ENCODE measurements around the gene ASTN1. TPM values are rescaled to one million over a fixed set of nuclear protein-coding genes. Genes with fewer than 3 reads are reported as not detected.

The ASTN1 gene
- total RNA-seq, 1 experiment from 2014 or later = 0.42 TPM

- H3K36me3 ChIP-seq (ENCODE audit: control insufficient read depth in 1 of 2, insufficient read depth in 2 of 2, low read length in 2 of 2) = no peaks in the 10 kb centered on the region
- H3K27ac ChIP-seq (ENCODE audit: low read depth, low read length) = no peak overlapping the region
- no peak for TF ChIP-seq ZNF274 (IDR thresholded peaks at IDR 0.05; ENCODE audit: low read depth, low read length)
- TF ChIP-seq TCF7L2 (IDR thresholded peaks at IDR 0.05; ENCODE audit: borderline replicate concordance, extremely low read depth, insufficient read depth, insufficient read length) = no peak
- no peak for TF ChIP-seq JUND (IDR thresholded peaks at IDR 0.05)
- TF ChIP-seq, protein P1, sequence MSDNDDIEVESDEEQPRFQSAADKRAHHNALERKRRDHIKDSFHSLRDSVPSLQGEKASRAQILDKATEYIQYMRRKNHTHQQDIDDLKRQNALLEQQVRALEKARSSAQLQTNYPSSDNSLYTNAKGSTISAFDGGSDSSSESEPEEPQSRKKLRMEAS (IDR thresholded peaks at IDR 0.05) = no peak
- no peak for TF ChIP-seq SIN3A (IDR thresholded peaks at IDR 0.05; ENCODE audit: low read depth)
- no peak for TF ChIP-seq SRF (IDR thresholded peaks at IDR 0.05; ENCODE audit: low read depth)
- no peak for TF ChIP-seq YY1 (IDR thresholded peaks at IDR 0.05; ENCODE audit: extremely low read depth, insufficient replicate concordance, low read depth, low read length)
- TF ChIP-seq RAD21 (IDR thresholded peaks at IDR 0.05; ENCODE audit: low read depth) = no peak
- TF ChIP-seq EGR1 (IDR thresholded peaks at IDR 0.05; ENCODE audit: low read depth) = no peak
- no peak for TF ChIP-seq ELF1 (IDR thresholded peaks at IDR 0.05; ENCODE audit: borderline replicate concordance, low read depth)
- TF ChIP-seq, protein P2, sequence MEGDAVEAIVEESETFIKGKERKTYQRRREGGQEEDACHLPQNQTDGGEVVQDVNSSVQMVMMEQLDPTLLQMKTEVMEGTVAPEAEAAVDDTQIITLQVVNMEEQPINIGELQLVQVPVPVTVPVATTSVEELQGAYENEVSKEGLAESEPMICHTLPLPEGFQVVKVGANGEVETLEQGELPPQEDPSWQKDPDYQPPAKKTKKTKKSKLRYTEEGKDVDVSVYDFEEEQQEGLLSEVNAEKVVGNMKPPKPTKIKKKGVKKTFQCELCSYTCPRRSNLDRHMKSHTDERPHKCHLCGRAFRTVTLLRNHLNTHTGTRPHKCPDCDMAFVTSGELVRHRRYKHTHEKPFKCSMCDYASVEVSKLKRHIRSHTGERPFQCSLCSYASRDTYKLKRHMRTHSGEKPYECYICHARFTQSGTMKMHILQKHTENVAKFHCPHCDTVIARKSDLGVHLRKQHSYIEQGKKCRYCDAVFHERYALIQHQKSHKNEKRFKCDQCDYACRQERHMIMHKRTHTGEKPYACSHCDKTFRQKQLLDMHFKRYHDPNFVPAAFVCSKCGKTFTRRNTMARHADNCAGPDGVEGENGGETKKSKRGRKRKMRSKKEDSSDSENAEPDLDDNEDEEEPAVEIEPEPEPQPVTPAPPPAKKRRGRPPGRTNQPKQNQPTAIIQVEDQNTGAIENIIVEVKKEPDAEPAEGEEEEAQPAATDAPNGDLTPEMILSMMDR (IDR thresholded peaks at IDR 0.05 in 2 of 3, conservative IDR thresholded peaks at IDR 0.05 in 1 of 3; ENCODE audit: borderline replicate concordance in 1 of 3, insufficient read depth in 1 of 3, low read depth in 2 of 3, low read length in 2 of 3) = no peak
- TF ChIP-seq, protein P3, sequence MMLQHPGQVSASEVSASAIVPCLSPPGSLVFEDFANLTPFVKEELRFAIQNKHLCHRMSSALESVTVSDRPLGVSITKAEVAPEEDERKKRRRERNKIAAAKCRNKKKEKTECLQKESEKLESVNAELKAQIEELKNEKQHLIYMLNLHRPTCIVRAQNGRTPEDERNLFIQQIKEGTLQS (IDR thresholded peaks at IDR 0.05) = no peak
- TF ChIP-seq CEBPB (IDR thresholded peaks at IDR 0.05; ENCODE audit: low read depth) = no peak
- TF ChIP-seq POLR2A (IDR thresholded peaks at IDR 0.05; ENCODE audit: borderline replicate concordance, extremely low read depth, insufficient read depth, insufficient read length) = no peak
- no peak for TF ChIP-seq SP1 (IDR thresholded peaks at IDR 0.05; ENCODE audit: low read depth)
- no peak for TF ChIP-seq POLR2AphosphoS5 (IDR thresholded peaks at IDR 0.05; ENCODE audit: low read depth, low read length)
- TF ChIP-seq EZH2 (IDR thresholded peaks at IDR 0.05) = no peak
- BruUV-seq (replicated peaks) = no TSS peak
- H3K4me3 ChIP-seq (replicated peaks in 1 of 2; ENCODE audit: low read depth in 1 of 2, low read length in 2 of 2) = no peak overlapping the region
- H3K9me3 ChIP-seq (ENCODE audit: control insufficient read depth in 1 of 2, insufficient read depth in 1 of 2, low read depth in 1 of 2, low read length in 2 of 2) = no peaks in the 10 kb centered on the region
- no peak overlapping the region for H3K4me2 ChIP-seq (ENCODE audit: low read length)
- ChIA-PET RAD21 (ENCODE audit: low non-redundant PET in 1 of 2, low total read pairs in 2 of 2, uncharacterized antibody in 2 of 2, unreplicated experiment in 2 of 2) (no interaction called here), CTCF (no interaction called here), POLR2A (no interaction called here)
- ATAC-seq (no peak), DNase-seq (ENCODE audit: low read depth, low spot score) (no peak)
- H3K9ac ChIP-seq (ENCODE audit: low read length) = no peak overlapping the region
- H3K4me1 ChIP-seq (ENCODE audit: control insufficient read depth in 1 of 2, insufficient read depth in 2 of 2, low read length in 2 of 2) = no peaks in the 10 kb centered on the region
- no peaks in the 10 kb centered on the region for H3K9me2 ChIP-seq (ENCODE audit: insufficient read depth)
- intact Hi-C loops (cut with micrococcal nuclease) = no loop called here
- peaks cover 7% of the 10 kb centered on the region for H3K27me3 ChIP-seq (ENCODE audit: insufficient read depth, low read length)
- no peak overlapping the region for H2AFZ ChIP-seq (ENCODE audit: low read depth, low read length, poor library complexity, severe bottlenecking)
- no peaks in the 10 kb centered on the region for H4K20me1 ChIP-seq (ENCODE audit: insufficient read depth)
- no peaks in the 10 kb centered on the region for H3K79me2 ChIP-seq (ENCODE audit: insufficient read depth, low read length)
Measured at GRCh38 chr1:177011508-177011907, 153.0 kb downstream of the ASTN1 start.

Data from HCT116 (cell line).